Type B pancreatic cell (in vitro differentiated cells): ENCODE results near the gene RASAL2. TPM values are rescaled to one million over a fixed set of nuclear protein-coding genes. Genes with fewer than 3 reads are reported as not detected.

Experiments used
- DNase-seq: peaks from one replicate; pipeline ENCODE4 v3.0.0; 2021; ENCODE audit warnings: mixed read lengths; ENCODE audit not compliant: unreplicated experiment; ENCODE audit errors: extremely low spot score
- H3K27ac Mint-ChIP-seq: 2 replicates; pipeline ENCODE4 v1.8.0; 2021; ENCODE audit warnings: mild to moderate bottlenecking, mixed read lengths
- H3K27me3 Mint-ChIP-seq: 2 replicates; pipeline ENCODE4 v1.8.0; 2021; ENCODE audit warnings: mixed read lengths
- H3K36me3 Mint-ChIP-seq: 2 replicates; pipeline ENCODE4 v1.8.0; 2021; ENCODE audit warnings: mixed read lengths
- H3K4me1 Mint-ChIP-seq: one replicate; pipeline ENCODE4 v1.8.0; 2021; ENCODE audit warnings: mixed read lengths; ENCODE audit not compliant: unreplicated experiment
- H3K4me3 Mint-ChIP-seq: 2 replicates; pipeline ENCODE4 v1.8.0; 2021; ENCODE audit warnings: mild to moderate bottlenecking, mixed read lengths
- H3K9me3 Mint-ChIP-seq: 2 replicates; pipeline ENCODE4 v1.8.0; 2021; ENCODE audit warnings: mixed read lengths
- total RNA-seq: library from RNA; stranded (reverse); gene quantifications from 2 replicates; pipeline ENCODE4 v1.2.1, GENCODE V29; 2021; ENCODE audit warnings: low replicate concordance
- TF ChIP-seq, protein P1 (sequence below): fragments of 200-600 bp; sonication (generic); conservative IDR thresholded peaks from 2 replicates; pipeline ENCODE4 v1.5.0; 2021; ENCODE audit warnings: antibody characterized with exemption, mild to moderate bottlenecking

Gene RASAL2
- total RNA-seq, 1 donor from 2014 or later: 21.8 TPM

DNA sequence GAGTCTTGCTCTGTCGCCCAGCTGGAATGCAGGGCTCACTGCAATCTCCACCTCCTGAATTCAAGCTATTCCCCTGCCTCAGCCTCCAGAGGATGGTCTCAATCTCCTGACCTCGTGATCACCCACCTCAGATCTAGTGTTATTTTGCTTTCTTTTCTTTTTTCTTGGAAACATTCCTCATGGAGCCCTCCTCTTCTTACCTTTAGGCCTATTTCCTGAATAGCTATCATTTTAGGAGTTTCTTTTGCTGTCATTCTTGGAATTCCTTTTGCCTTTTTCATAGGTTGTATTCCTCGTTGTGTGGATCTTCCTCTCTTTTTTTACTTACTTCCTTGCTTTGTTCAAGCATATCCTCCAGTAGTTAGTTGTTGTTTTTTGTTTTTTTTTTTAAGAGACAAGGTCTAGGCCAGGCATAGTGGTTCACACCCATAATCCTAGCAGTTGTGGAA is 173.8 kb downstream of the RASAL2 start:
- DNase-seq: no peak
- Mint-ChIP-seq H3K27ac (peak overlapping the region; percentile 77), H3K4me3 (peak overlapping the region; percentile 79), H3K4me1 (peaks cover 17% of the 10 kb centered on the region), H3K36me3 (no peaks in the 10 kb centered on the region), H3K27me3 (no peaks in the 10 kb centered on the region), H3K9me3 (no peaks in the 10 kb centered on the region)
- TF ChIP-seq, protein P1, sequence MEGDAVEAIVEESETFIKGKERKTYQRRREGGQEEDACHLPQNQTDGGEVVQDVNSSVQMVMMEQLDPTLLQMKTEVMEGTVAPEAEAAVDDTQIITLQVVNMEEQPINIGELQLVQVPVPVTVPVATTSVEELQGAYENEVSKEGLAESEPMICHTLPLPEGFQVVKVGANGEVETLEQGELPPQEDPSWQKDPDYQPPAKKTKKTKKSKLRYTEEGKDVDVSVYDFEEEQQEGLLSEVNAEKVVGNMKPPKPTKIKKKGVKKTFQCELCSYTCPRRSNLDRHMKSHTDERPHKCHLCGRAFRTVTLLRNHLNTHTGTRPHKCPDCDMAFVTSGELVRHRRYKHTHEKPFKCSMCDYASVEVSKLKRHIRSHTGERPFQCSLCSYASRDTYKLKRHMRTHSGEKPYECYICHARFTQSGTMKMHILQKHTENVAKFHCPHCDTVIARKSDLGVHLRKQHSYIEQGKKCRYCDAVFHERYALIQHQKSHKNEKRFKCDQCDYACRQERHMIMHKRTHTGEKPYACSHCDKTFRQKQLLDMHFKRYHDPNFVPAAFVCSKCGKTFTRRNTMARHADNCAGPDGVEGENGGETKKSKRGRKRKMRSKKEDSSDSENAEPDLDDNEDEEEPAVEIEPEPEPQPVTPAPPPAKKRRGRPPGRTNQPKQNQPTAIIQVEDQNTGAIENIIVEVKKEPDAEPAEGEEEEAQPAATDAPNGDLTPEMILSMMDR: no peak

DNA sequence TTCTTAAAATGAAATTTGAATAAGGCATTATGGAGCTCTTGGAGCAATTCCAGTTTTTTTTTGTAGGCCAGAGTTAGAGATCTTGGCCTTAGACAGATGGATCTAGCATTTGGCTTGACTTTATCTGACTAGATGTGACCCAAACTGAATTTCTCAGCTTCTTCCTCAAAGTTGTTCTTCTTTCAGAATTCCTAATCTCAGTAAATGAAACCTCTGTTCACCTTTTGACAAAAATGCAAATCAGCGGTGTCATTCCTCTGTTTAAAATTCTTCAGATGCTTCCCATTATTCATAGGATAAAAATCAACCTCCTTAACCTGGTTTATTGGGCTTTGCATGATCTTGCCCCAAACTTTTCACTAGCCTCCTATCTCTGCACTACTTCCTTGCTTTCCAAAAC is 177.6 kb downstream of the RASAL2 start:
- no peak overlapping the region for H3K4me3 Mint-ChIP-seq
- H3K27ac Mint-ChIP-seq: no peak overlapping the region
- H3K36me3 Mint-ChIP-seq: no peaks in the 10 kb centered on the region
- peaks cover 18% of the 10 kb centered on the region for H3K4me1 Mint-ChIP-seq
- no peak for DNase-seq
- H3K9me3 Mint-ChIP-seq: no peaks in the 10 kb centered on the region
- no peaks in the 10 kb centered on the region for H3K27me3 Mint-ChIP-seq
- TF ChIP-seq, protein P1: no peak

DNA sequence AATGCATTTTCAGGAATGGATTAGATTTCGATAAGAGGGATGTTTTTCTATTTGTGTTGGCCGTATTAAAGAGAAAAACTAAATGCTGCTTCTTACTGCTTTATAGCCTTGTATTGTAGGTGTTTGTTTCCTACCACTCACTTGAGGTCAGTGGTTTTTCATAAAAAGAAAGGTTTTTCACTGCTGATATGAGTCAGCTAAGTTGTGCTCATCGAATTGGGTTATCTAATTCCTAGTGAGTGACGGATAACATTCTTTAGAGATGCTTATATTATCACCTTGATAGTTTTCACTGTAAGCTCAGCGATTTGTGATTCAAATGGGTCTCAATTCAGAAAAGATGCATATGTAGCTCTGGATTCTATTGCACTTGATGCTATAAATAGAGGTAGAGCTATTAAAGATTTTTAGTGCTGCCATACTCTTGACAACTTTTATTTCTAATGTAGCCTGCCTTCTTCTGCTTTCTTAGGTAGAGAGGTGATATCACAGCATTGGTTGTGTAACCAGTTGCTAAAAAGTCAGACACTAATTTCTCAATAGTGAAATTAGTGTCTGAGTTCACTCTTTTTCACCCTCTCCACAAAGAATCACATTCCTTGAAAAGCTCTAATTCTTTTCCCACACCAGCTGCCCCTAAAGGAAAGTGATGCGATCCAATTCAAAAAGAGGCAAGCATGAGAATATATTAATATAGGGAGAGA is 180.0 kb downstream of the RASAL2 start:
- TF ChIP-seq, protein P1: no peak
- Mint-ChIP-seq H3K27ac (no peak overlapping the region), H3K4me1 (peaks cover 26% of the 10 kb centered on the region), H3K36me3 (no peaks in the 10 kb centered on the region), H3K4me3 (no peak overlapping the region), H3K27me3 (no peaks in the 10 kb centered on the region), H3K9me3 (peaks cover 12% of the 10 kb centered on the region)
- no peak for DNase-seq

DNA sequence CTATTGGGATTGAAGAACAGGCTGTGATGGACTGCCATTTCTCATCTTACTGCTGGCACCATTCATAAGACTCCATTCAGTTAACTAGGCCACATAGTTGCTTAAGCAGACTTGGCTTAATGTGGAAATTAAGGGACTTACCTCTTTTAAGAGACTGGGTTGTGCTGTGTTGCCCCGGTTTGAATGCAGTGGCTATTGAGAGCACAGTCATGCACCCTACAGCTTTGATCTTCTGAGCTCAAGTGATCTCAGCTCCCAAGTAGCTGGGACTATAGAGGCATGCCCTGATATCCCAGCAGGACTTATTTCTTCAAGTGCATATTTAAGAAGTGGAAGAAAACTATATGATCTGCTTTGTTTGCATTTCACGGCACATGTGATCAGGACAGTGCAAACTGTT is 181.1 kb downstream of the RASAL2 start:
- no peaks in the 10 kb centered on the region for H3K27me3 Mint-ChIP-seq
- H3K4me3 Mint-ChIP-seq: no peak overlapping the region
- no peak overlapping the region for H3K27ac Mint-ChIP-seq
- H3K36me3 Mint-ChIP-seq: no peaks in the 10 kb centered on the region
- H3K4me1 Mint-ChIP-seq: peaks cover 31% of the 10 kb centered on the region
- TF ChIP-seq, protein P1: no peak
- no peak for DNase-seq
- peaks cover 12% of the 10 kb centered on the region for H3K9me3 Mint-ChIP-seq

DNA sequence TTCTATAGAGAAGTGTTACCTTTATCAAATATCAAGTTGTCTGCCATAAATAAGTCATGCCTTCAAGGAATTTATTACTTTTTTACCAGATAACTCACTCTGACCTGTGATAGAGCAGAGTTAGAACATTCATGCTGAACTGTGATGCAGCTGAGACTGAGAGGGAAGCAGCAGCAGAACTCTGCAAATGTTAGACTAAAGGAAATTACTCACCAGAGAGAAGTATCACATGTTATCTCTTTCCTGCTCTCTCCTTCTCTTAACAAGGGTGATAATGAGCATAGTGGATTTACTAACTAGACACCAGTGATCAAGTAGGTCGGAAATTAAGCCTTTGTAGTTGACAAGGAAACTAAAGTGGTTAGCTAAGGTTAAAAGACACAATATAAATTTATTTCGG is 181.6 kb downstream of the RASAL2 start:
- no peak overlapping the region for H3K27ac Mint-ChIP-seq
- no peaks in the 10 kb centered on the region for H3K27me3 Mint-ChIP-seq
- no peak overlapping the region for H3K4me3 Mint-ChIP-seq
- no peak for DNase-seq
- peaks cover 12% of the 10 kb centered on the region for H3K9me3 Mint-ChIP-seq
- TF ChIP-seq, protein P1: no peak
- H3K36me3 Mint-ChIP-seq: no peaks in the 10 kb centered on the region
- peaks cover 30% of the 10 kb centered on the region for H3K4me1 Mint-ChIP-seq
